OCI-M1 (cell line): ENCODE results near the gene ZSCAN32.

ENCODE experiments used
- DNase-seq: peaks from one replicate; lab custom pipeline; 2025; lab: John Stamatoyannopoulos, UW

Gene ZSCAN32

GRCh38 chr16:3400779-3401688 lies at the start of gene ZSCAN32, which contains the start of gene ZNF174:
Gene ZSCAN32 (minus strand): TSS chr16:3401004. CDS start chr16:3397557, 3,447 bp downstream.
Gene ZNF174 (plus strand): TSS chr16:3401215. CDS start chr16:3402005, 790 bp downstream.
- DNase-seq: peak; percentile 99

GRCh38 chr16:3444032-3444388 lies 43.2 kb upstream of the ZSCAN32 start:
- DNase-seq: peak; percentile 62

- peak; percentile 95 for DNase-seq
Observed at GRCh38 chr16:3443108-3444031, 42.6 kb upstream of the ZSCAN32 start, which contains the start of the genes NAA60 and ZNF597. Gene NAA60 (plus strand): TSS chr16:3443680. CDS start chr16:3476228, 32,548 bp downstream. Gene ZNF597 (minus strand): TSS chr16:3443504. CDS start chr16:3443153, 351 bp downstream.

GRCh38 chr16:3439637-3440036 lies 38.8 kb upstream of the ZSCAN32 start:
- DNase-seq: no peak

- DNase-seq: no peak
Observed at GRCh38 chr16:3434373-3434772, 33.6 kb upstream of the ZSCAN32 start.

GRCh38 chr16:3431779-3432219 lies 31.0 kb upstream of the ZSCAN32 start:
- DNase-seq: no peak

- DNase-seq: no peak
Observed at GRCh38 chr16:3413730-3414379, 13.1 kb upstream of the ZSCAN32 start.

- DNase-seq: no peak
Observed at GRCh38 chr16:3408561-3409197, 7.9 kb upstream of the ZSCAN32 start.

- peak; percentile 67 for DNase-seq
Observed at GRCh38 chr16:3401719-3402397, 1.1 kb upstream of the ZSCAN32 start.

- DNase-seq: no peak
Observed at GRCh38 chr16:3400446-3400778, 392 bp downstream of the ZSCAN32 start.

GRCh38 chr16:3389663-3390338 lies 11.0 kb downstream of the ZSCAN32 start:
- DNase-seq: peak; percentile 74

GRCh38 chr16:3388325-3388724 lies 12.5 kb downstream of the ZSCAN32 start:
- peak; percentile 93 for DNase-seq

- no peak for DNase-seq
Observed at GRCh38 chr16:3383045-3383448, 17.8 kb downstream of the ZSCAN32 start.

- DNase-seq: no peak
Observed at GRCh38 chr16:3377917-3378316, 22.9 kb downstream of the ZSCAN32 start.

GRCh38 chr16:3375680-3376079 lies 25.1 kb downstream of the ZSCAN32 start:
- DNase-seq: no peak

GRCh38 chr16:3369073-3369472 lies 31.7 kb downstream of the ZSCAN32 start:
- no peak for DNase-seq

- peak; percentile 98 for DNase-seq
Observed at GRCh38 chr16:3364774-3365427, 35.9 kb downstream of the ZSCAN32 start.

GRCh38 chr16:3363793-3364192 lies 37.0 kb downstream of the ZSCAN32 start:
- peak; percentile 88 for DNase-seq

- DNase-seq: no peak
Observed at GRCh38 chr16:3362931-3363330, 37.9 kb downstream of the ZSCAN32 start.

GRCh38 chr16:3358871-3359270 lies 41.9 kb downstream of the ZSCAN32 start:
- DNase-seq: no peak
